GM21528 (cell line): Measurements from ENCODE around the gene ST7L.

ENCODE experiments used
- ATAC-seq: cut with Tn5 transposase; IDR thresholded peaks from one replicate; pipeline ENCODE4 v1.9.1; 2021; ENCODE audit warnings: mild to moderate bottlenecking, moderate library complexity; ENCODE audit not compliant: unreplicated experiment, low FRiP score

The ST7L gene

DNA sequence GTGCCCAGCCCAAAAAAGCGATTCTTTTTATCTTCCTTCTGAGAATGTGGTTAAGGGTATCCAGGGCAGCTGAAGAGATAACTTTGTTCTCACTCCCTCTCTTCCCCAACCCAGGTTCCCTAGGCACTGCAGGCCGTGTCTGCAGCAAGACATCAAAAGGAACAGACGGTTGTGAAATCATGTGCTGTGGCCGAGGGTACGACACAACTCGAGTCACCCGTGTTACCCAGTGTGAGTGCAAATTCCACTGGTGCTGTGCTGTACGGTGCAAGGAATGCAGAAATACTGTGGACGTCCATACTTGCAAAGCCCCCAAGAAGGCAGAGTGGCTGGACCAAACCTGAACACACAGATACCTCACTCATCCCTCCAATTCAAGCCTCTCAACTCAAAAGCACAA lies 98.8 kb downstream of the ST7L start:
- no peak for ATAC-seq

DNA sequence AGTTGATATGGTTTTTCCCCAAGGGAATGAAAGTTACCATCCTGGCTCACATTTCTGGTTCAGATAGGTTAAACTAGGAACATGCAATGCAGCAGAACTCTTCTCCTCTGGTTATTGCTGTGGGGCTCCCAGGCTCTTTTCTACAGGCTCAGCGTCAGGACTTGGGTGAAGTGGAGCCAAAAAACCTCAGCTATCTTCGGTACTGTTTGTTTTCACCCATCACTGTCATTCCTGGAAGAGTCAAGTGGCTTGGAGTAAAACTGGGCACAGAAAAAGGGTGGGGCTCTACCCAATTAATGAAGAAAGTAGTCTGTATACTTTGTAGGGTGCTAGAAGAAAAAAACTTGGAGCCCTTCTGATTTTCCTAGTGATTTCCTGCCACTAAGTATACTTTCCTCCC lies 100.8 kb downstream of the ST7L start:
- no peak for ATAC-seq

DNA sequence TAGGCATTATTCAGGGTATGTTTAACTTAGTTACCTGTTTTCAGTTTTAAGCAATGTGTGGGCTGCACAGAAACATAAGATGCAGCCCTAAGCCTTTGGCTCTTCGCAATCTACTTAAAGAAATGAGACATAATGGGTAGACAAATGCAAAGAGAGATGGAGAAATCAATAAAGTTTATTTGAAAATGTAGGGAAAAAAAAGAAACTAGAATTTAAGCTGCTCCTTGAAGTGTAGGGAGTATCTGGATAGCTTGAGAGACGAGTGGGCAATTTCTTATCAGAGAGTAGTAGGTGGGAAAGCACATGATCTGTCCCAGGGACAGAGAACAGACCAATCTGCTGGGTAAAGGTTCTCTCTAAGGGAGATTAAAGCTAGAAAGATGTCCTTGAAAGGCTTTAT lies 101.3 kb downstream of the ST7L start:
- ATAC-seq, result no peak

DNA sequence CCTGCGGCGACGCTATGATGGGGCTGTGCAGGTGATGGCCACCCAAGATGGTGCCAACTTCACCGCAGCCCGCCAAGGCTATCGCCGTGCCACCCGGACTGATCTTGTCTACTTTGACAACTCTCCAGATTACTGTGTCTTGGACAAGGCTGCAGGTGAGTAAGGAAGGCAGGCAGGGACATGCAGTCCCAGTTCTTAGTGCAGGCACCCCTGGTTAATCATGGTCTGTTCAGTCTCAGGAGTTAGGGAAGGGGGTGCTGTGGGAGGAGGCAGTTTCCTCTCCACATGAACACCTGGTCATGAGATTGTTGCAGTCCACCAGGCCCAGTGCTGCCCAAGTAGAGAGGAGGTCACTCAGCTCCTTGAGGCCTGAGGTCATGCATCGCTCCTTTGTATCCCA lies 101.7 kb downstream of the ST7L start:
- no peak for ATAC-seq

DNA sequence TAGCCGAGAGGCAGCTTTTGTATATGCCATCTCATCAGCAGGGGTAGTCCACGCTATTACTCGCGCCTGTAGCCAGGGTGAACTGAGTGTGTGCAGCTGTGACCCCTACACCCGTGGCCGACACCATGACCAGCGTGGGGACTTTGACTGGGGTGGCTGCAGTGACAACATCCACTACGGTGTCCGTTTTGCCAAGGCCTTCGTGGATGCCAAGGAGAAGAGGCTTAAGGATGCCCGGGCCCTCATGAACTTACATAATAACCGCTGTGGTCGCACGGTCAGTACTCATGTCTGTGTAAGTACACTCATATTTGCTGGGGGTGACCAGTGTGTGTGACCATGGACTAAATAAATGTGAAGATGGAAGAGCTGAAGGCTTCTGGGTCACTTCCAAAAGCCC lies 102.8 kb downstream of the ST7L start:
- ATAC-seq, result no peak

DNA sequence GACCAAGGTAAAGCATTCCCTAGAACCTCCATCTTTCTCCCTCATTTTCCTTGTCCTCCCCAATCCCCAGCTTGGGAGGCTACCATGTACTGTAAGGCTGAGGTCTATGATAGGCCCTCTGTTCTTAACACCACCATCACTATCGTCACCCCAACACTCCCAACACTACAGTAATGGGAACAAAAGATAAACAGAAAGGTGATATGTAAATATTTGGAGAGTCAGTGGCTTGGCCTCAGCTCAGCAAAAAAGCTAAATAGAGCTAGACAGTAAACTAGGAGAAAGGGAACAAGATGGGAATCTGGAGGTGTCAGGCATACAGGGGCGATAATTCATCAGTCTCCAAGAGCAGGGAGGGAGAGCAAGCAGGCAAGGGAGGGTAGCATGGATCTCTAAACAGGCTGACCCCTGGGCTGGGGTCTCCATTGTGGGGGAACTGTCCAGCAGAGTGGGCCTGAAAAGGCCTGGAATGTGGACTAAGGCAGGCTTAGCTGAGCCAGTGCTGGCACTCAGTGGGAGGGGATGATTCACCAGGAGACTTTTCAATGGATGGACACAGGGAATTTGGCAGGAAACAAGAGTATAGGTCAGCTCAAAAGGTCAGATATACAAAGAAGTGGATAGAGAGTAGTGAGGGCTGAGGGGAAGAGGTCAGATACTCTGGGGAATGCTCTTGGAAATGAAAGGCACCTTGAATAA lies 103.5 kb downstream of the ST7L start:
- no peak for ATAC-seq

DNA sequence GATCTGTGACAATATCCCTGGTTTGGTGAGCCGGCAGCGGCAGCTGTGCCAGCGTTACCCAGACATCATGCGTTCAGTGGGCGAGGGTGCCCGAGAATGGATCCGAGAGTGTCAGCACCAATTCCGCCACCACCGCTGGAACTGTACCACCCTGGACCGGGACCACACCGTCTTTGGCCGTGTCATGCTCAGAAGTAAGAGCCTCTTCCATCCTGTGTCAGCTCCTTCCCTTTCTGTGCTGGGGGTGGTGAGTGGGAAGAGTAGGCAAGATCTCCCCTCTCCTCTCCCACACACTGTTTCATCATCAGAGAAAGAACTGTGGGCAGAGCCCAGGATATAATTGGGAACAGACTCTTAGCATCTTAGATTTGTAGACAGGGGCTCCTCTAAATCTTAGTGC lies 104.0 kb downstream of the ST7L start:
- ATAC-seq, result no peak

DNA sequence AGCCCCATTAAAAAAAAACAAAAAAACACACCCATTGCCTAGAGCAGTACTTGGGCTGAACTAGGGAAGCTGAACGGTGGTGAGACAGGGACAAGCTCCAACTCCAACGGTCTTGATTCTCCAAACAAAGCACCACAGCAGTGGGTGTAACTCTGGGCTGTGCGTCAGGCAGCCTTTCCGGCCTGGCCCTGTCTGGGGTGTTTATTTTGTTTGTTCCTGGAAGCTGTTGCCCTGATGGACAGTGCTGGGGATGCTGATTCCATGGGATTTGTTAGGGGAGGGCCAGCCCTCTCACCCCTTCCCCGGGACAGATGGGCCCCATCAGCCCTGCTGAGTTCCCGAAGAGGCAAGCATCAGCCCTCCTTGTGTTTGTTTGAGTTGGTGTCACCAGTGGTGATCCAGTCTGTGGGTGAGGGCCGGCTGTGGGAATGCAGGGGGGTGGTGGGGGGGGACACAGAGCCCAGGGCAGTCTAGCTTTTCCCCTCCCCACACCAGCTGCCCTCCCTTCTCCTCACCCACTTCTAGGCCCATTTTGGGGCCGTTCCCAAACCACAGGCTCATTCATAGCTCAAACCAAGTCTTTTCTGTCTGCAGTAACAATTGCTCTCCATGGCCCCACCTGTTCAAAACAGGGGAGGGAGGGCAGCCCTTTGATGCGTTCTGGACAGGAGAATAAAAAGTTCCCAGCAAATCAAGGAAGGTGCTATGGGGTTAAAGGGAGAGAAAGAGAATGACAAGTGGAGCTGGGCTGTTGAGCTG lies 105.7 kb downstream of the ST7L start:
- no peak for ATAC-seq

DNA sequence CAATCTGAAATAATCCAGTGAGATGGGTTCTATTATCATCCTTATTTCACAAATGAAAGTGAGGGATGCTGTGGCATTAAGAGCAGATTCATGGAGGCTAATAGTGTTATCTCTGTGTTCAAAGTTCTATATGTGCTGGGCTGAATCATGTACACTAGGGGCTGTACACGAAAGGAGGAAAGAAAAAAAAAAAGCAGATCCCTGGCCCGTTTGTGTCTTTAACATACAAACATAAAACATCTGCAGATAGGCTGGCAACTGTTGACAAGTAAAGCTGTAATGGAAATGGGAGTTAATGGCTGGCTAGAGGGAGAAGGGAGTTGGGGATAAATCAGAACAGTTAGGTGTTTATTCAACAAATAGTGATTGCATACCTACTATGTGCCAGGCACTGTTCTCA lies 107.0 kb downstream of the ST7L start:
- no peak for ATAC-seq

DNA sequence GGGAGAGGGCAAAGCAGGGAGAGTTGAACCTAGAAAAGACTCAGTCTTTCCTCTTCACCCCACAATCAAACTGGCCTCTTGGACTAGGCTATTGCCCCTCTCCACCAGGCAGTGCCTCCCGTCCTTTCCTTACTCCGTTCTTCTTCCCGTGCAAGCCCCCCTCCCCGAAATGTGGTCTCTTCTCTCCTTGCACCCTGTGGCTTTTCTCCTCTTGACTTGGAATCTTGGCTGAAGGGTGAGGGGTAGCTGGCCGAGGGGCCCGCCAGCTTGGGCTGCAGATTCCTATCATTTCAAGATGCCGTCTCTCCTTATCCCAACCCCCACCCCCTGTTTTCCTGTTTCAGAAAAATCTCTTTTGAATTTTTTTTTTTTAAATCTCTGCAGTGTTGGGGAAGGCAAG lies 108.6 kb downstream of the ST7L start:
- no peak for ATAC-seq

DNA sequence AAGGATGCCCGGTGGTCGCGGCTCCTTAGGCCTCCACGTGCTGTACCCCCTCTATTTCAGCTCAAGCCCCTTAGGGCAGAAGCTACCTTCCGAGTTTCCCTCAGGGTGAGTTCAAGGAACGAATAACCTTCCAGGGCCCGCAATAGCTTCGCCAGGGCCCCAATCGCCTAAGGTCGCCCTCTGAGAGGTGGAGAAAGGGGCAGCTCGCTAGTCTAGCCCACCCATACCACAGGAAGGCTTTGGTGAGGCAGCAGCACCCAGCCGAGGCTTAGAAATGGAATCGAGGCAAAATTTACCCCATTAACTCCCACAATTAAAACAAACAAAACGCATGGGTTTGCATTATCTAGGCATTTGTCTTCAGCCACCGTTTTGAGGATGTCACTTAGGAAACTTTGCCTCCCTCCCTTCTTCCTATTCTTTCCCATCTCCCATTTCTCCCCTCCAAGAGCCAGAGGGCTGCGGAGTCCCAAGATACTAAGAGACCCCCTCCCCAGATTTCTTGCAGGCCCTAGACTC lies 109.2 kb downstream of the ST7L start:
- no peak for ATAC-seq

DNA sequence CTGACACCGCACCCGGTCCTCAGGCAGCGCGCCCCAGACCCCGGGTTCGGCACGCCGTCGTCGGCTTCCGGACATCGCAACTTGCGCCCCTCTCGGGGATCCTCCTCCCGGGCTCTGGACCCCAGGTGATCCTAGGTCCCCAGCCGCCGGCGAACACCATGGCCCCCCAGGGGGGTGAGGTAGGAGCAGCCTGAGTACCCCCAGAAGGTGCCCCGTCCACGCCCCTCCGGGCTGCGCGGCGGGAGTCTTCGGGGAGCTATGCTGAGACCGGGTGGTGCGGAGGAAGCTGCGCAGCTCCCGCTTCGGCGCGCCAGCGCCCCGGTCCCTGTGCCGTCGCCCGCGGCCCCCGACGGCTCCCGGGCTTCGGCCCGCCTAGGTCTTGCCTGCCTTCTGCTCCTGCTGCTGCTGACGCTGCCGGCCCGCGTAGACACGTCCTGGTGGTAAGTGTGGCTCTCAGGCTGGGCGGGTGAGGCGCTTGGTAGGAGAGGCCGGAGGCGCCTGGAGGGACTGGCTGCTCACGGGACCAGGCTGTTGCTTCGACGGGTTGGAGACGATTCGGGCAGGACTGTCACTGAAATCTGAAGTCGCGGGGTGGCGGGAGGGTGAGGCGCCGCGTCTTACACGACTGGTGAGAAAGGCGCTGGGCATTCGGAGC lies 109.8 kb downstream of the ST7L start:
- ATAC-seq, result no peak

DNA sequence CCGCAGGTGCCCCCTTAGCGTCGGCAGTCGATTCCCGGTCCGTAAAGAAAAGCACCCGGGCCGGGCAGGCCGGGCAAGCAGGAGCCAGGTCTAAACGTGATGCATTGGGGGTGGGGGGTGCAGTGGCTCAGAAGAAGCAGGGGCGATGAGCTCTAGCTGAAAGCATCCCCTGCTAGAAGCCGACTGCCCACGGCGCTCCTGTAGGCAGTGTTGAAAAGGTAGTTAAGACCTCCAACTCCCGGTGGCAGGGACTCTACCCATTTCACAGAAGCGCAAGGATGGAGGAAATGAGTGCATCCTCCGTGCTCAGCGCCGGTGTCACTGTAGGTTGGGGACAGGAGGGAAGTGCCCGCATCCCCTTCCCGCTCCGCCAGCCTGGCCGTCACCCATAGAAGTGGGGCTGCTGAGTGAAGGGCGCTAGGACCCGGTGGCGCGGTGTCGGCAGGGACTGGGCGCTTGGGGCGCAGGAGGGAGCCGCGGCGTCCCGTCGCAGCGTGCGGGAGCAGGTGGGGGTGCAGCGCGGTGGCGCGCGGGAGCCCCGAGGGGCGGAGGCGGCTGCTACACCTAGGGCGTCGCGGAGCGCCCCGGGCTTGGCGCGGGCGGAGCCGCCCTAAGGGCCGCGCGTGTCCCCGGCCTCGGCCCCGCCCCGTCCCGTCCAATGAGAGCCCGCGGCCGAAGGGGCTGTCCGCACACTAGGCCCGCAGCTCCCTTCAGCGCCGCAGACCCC lies 110.5 kb downstream of the ST7L start, which contains the start of gene WNT2B:
WNT2B (plus strand) TSS at position 688 of the 727 bp plus-strand sequence. CDS start 298 bp downstream, outside the sequence.
- ATAC-seq, result no peak

DNA sequence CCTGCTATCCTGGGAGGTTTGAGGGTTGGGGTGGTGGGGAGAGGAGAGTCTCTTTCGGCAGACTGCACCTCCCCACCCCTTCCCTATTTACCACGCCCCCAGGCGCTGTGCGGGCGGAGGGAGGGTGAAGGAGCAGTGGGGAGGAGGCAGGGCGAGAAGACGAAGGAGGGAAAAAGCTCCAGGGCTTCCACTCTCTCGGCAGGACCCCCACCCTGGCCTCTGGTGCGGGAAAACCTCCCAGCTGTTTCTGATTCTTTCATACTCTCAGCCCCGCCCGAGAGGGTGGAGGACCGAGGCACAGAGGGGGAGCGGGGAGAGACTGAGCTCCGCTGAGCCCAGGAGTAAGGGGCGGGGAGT lies 111.0 kb downstream of the ST7L start:
- ATAC-seq, result no peak

DNA sequence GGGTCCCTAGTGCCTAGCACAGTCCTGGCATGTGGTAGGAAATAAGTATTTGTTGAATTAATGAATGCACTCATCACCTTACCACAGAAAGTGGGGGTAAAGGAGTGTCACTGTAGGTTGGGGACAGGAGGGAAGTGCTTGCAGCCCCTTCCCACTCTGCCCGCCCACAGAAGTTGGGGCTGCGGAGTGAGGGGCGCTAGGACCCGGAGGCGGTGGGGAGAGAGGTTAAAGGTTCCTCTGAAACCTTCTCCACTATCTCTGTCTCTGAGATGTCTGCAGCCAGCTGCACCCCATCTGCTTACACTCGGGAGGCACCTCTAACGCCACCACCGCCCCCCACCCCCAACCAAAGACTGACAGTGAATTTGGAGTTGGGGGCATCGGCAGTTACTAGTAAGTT lies 111.6 kb downstream of the ST7L start:
- no peak for ATAC-seq

DNA sequence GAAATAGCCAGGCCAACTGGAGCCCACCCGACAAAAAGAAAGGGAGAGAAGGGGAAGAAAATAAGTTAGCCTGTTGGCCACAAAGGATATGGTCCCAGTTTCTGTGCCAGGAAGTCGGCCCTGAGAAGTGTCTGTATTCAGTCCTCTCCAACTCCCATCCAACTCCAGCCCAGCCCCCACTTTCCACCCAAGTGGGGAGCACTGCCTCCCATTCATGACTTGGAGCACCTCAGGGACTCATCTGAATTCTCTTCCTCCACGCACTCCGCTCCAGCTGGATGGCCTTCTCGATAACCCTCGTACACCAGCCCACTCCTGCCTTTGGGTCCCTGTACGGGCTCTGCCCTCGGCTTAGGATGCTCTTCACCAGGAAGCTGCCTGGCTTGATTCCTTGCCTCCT lies 112.2 kb downstream of the ST7L start:
- no peak for ATAC-seq

DNA sequence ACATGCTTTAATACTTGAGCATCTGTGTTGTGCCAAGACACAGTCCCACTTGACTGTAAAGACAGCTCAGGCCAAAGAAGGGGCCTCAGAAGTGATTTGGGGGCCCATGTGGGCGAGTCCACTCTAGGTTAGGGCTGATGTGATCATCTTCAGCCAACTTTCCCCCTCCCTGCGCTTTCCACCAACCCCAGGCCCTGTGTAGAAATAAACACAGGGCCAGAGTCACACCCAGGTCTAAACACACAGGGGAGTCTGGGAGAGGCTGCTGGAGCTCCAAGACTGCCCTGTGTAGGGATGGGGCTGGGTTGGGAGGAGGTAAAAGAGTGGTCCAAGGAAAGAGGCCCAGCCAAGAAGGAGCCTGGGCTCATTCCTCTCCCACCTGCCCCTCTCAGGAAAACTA lies 112.6 kb downstream of the ST7L start:
- no peak for ATAC-seq

DNA sequence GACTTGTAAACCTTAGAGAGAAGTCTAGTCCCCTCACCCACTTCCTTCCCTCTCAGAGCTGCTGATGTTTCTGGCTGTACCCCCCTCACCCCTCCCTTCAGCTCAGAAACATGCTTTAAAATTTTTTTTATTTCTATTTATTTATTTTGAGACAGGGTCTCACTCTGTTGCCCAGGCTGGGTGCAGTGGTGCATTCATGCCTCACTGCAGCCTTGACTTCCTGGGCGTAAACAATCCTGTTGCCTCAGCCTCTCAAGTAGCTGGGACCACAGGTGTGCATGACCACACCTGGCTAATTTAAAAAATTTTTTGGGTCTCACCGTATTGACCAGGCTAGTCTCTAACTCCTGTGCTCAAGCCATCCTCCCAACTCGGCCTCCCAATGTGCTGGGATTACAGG lies 113.1 kb downstream of the ST7L start:
- ATAC-seq, result no peak

DNA sequence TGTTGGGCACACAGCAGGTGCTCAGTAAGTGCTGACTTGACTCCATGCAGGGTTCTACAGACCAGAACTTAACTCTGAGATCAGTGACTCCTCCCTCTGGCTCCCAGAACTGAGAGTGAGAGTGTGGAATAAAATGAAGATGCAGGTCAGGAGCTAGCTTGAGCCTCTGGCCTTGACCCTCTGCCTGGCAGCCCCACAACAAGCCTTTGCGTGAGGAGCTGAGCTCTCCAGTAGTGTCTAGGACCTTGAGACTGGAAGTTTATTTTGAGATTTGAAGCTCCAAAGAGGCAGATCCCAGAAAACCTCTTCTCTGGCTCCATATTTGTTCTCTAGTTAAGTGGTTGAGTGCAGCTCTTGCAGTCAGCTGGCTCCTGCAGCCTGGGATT lies 113.5 kb downstream of the ST7L start:
- ATAC-seq, result no peak

DNA sequence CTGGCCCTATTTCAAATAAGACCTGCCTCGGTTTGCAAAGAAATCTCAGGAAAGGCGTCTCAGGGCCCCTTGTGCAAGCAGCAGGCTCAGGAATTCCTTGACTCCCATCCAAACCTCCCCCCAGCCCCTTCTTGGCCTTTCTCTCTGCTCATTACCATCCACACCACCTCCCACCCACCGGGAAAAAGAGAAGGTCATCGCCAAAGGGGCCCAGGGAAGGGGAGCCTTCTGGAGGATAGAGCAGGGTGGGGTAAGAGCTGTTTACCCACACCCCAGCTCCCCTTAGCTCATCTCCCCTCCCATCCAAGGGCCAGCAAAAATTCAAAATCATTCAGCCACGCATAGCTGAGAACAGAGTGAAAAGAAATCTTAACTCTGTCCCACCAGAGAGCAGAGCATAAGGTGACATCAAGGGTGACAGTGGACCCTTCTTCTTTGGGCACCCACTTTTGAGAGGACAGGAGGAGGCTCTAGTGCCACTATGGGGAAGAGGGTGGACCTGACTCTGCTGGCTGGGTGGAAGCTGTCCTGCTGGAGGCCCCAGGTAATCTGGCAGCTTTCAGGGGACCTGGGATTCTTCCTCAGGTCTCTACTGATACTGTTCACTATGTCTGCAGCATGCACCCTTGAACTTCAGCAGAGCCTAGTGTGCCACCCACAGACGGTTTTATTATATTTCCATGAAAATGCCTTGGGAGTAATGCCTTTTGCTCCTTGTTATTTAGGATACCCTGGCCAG lies 114.1 kb downstream of the ST7L start:
- ATAC-seq, result no peak
